Endothelial cell of hepatic sinusoid (primary cell): ENCODE results near the gene SPSB2.

ENCODE experiments used
- in situ Hi-C: cut with HindIII; loops from 2 replicates; pipeline ENCODE4 v1.10.0; 2017; ENCODE audit warnings: low sequenced_read_pairs

Gene SPSB2

DNA sequence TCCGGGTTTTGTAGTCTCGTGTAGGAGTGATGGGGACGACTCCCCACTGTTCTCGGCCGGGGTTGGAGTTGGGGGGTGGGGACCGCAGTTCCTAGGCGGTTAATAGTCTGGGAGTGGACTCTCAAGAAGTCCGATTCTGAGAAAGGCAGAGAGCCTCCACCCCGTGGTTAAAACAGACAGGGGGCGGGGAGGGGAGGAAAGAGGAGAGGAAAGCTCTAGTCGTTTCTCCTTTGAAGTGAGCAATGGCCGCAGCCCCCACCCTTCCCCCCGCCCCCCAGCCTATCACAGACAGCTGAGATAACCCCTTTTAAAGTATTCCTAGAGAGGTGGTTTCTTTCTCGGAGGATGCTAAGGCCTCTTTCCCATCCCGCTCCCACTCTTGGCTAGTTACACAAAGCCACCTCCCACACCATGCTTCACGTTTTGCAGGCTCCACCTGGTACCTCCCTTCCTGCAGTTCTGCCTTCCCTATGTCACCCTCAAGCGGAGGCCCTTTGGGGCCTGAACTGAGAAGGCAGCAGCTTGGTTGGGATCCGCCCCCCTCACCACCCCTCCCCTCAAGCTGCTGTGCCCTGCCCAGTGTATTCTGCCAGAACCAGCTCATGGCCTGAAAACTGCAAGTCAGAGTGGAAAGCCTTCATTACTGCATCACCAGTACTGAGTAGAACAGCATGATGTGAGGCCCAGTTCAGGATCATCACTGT is 20.3 kb downstream of the SPSB2 start:
- in situ Hi-C loops: no loop called here

DNA sequence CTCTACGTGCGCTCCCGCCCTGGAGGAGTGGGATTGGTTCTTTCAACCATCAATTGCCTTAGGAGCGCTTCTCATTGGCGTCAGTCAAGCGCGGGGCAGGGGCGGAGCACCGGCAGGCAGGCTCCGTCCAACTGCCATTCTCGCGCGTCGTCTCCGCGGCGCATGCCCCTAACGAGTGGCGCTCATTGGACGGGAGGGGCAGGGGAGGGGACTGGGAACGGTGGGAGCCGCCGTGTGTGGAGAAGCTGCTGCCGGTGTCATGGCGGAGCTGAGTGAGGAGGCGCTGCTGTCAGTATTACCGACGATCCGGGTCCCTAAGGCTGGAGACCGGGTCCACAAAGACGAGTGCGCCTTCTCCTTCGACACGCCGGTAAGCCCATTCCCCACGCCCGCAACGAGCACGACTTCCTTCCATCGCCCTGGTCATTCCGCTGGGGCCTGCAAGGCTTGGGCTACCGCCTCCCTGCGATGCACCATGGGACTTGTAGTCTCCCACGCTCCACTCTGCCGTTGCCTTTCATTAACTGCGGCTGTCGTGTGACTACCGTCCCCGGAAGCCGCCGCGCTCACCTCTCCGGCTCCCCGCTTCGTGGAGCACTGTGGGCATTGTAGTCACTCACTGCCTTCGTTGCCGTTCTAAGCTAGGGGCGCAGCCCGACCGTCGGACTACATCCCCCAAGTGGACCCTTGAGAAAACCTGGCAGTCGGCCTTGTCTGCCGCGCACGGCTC is 21.0 kb downstream of the SPSB2 start, which contains the start of gene USP5:
USP5 (plus strand) TSS at position 230 of the 730 bp plus-strand sequence; CDS start at position 260, 30 bp downstream.
- in situ Hi-C loops: no loop called here

DNA sequence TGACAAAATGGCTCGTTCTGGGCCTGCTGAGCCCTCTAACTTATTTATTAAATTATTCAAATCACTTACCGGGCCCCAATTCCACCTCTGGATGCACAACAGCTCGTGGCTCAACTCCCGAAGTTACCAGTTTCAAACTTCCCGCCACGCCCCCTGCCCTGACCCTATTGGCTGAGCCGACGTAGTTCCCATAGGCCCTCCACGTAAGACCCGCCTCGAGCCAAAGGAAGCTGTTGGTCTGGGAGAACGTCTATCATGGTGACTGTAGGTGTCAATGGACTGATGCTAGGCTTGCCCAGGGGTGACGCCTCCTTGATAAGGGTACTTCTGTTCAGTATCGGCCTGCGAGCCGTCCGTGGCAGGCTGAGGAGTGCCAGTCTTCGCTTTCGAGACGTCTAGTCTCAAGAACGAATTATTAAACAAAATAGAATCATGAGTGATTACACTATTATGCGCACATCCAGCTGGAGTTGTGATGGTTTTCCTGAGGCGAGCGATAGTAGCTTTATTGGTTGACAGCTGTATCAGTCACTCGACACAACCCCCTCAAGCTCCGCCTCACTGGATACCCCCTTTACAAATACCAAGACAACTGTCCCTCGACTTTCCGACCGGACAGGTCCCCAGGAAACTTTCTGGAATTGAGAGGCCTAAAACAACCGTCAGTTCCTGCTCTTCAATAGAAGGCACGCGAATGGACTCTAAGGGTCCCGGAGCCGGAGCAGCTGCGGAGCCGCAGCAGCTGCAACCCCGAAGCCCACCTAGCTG is 21.8 kb downstream of the SPSB2 start, which contains the start of gene CDCA3:
CDCA3 (minus strand) TSS at position 134 of the 768 bp plus-strand sequence. CDS start 334 bp downstream, outside the sequence.
- in situ Hi-C loops: no loop called here

DNA sequence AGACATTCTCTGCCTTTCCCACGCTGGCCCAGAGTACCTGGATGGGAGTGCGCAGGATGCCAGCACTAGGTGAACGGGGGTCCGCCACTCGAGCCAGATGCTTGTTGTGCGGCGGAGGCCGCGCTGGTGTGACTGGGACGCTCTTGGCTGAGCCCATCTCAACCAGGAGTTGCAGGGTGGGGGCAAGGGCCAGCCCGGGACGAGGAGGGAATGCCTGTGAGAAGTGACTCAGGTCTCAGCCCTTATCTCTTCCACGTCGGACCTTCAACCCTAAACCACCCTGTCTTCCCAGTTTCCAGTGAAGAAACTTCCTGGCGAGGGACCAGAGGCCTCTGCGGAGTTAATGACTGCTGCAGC is 22.3 kb downstream of the SPSB2 start:
- in situ Hi-C loops: no loop called here

DNA sequence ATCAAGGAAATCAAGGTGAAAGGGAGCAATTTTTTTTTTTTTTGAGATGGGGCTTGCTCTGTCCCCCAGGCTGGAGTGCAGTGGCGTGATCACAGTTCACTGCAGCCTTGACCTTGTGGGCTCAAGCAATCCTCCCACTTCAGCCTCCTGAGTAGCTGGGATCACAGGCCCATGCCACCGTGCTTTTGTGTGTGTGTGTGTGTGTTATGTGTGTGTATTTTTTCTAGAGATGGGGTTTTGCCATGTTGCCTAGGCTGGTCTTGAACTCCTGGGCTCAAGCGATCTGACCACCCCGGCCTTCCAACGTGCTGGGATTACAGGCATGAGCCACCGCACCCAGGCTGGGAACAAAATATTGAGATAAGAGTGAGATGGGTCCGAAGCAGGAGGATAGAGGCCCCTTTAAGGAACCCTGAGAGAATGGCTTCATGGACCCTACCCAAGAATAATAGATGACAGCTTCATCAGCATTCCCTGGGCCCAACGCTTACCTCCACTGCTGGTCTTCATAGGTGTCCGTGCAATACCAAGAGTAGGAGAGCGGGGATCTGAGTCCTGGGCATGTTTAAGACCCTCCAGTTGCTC is 23.0 kb downstream of the SPSB2 start:
- in situ Hi-C loops: no loop called here

DNA sequence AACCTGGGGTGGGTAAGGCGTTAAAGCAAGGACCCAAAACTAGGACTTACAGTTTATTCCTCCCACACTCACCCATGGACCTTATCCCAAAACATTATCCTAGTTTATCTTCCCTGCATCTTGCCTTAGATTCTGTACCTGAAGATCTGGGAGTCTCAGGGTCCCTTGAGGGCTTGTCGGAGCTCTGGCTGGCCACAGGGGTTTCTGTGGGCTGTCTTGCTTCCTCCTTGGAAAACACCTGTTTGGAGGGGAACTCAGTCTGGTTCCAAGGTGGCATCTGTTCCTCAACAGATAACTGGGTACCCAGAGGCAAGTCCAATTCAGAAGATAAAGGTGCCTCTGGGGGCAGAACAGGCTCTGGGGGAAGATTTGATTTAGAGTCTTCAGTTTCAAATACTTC is 23.7 kb downstream of the SPSB2 start:
- in situ Hi-C loops: no loop called here

DNA sequence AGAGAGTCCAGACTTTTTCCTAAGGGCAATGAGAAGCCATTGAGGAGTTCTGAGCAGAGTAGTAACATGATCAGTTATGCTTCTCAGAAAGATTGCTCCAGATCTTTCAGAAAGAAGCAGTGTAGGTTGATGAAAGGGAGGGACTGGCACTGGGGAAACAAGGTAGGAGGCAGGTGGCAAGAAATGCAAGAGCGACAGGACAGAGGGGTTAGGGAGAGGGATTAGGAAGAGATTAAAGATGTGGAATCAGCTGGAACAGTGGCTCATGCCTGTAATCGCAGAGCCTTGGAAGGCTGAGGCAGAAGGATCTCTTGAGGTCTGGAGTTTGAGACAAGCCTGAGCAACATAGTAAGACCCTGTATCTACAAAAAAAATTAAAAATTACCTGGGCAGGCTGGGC is 25.4 kb downstream of the SPSB2 start:
- in situ Hi-C loops: no loop called here

DNA sequence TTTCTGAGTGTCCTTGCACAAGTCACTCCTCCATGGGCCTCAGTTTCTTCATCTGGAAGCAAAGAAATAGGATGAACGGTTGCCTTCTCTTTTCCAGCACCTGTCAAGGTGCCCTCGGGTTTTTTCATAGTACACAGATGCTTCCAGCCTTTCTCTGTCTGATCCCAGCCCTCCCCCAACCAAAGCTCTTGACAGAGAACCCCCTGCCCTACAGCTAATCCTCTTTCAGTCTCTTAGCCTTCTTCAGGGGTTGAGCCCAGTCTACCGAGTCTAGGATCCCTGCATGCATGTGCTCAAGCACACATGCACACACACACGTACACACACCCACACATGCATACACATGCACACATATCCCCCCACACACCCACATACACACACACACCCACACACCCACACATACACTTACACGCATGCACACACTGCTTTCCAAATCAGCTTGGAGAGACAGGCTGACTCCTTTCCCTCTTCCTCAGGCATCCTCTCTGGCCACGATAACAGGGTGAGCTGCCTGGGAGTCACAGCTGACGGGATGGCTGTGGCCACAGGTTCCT is 26.7 kb downstream of the SPSB2 start:
- in situ Hi-C loops: no loop called here

DNA sequence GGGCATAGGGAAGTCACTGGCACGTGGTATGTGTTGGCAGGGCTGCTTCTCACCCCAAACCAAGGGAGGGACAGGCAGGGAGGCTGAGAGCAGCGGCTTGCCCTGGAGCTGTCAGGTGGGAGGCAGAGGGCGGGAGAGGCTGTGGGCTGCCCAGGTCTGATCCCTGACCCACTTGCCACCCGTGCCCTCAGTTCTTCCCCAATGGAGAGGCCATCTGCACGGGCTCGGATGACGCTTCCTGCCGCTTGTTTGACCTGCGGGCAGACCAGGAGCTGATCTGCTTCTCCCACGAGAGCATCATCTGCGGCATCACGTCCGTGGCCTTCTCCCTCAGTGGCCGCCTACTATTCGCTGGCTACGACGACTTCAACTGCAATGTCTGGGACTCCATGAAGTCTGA is 27.7 kb downstream of the SPSB2 start:
- in situ Hi-C loops: no loop called here

DNA sequence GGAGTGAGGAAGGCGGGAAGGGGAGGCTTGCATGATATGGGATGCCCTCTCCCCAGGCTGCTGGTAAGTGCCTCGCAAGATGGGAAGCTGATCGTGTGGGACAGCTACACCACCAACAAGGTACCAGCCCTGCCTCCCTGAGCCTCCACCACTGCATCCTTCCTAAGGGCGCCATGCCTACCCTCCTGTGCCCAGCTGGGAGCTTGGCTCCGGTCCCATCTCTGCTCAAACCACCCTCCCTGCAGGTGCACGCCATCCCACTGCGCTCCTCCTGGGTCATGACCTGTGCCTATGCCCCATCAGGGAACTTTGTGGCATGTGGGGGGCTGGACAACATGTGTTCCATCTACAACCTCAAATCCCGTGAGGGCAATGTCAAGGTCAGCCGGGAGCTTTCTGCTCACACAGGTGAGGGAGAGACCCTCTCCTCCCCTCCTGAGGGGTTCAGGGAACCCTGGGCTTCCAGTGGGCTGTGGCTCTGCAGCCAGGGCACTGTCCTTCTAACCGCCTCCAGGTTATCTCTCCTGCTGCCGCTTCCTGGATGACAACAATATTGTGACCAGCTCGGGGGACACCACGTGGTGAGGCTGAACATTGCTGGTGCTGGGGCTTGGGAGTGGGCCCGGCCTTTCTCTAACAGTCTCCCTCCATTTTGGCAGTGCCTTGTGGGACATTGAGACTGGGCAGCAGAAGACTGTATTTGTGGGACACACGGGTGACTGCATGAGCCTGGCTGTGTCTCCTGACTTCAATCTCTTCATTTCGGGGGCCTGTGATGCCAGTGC is 29.8 kb downstream of the SPSB2 start:
- in situ Hi-C loops: no loop called here

DNA sequence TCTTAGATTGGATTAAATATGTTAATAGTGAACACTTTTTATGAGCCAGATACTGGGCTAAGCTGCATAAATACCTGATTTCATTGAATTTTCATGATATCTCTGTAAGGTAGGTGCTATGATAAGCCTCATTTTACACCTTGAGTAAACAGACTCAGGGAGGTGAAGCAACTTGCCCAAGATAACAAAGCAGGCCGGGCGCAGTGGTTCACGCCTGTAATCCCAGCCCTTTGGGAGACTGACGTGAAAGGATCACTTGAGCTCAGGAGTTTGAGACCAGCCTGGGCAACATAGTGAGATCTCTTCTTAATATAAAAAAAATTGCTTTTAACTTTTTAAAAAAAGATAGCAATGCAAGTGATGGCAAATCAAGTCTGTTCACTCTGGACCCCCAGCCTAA is 31.0 kb downstream of the SPSB2 start:
- in situ Hi-C loops: no loop called here

DNA sequence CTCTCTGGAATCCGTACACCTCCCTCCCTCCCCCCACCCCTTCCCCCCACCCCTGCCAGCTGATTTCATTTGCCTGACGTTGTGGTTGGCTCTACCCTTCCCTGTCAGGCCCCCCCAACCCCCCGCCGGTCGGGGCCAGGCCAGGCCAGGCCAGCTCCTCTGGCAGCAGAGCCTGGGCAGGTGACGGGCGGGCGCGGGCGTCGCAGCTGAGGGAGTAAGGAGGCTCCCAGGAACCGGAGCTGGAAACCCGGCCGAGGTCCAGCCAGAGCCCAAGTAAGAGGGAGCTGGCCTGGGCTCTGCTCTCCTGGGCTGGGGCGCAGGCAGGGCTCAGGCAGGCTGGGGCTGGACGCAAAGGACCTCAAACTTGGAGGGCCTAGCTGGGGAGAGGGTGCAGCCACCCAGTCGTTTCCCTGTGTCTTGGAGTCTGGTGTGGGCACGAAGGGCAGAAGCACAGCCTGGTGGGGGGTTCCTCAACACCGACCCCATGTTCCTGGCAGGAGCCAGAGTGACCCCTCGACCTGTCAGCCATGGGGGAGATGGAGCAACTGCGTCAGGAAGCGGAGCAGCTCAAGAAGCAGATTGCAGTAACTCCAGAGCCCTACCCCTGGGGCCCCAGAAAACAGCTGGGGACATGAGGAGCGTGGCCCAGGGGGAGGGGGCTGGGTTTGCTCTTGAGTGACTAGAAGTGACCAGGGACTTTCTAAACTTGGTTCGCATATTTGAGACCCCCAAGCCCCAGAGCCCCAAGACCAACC is 32.2 kb downstream of the SPSB2 start, which contains the start of gene GNB3:
GNB3 (plus strand) TSS at position 165 of the 755 bp plus-strand sequence; CDS start at position 528, 363 bp downstream.
- in situ Hi-C loops: no loop called here

DNA sequence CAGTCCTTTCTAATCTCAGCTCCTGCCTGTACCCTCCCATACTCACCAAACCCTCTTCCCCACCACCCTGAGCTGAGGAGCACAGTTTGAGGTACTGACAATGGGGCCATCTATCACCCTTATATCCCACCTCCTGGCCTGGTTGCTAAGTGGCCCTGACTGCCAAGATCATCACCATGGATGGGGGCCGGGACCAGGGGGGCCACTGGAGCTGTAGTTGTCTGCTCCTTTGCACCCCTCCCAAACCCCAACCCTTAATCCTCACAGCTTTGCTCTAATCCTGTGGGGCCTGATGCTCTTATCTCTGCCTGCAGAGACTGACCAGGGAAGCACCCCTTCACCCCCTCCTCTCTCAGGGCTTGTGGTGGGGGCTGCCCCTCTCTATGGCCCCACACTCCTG is 32.8 kb downstream of the SPSB2 start:
- in situ Hi-C loops: no loop called here

DNA sequence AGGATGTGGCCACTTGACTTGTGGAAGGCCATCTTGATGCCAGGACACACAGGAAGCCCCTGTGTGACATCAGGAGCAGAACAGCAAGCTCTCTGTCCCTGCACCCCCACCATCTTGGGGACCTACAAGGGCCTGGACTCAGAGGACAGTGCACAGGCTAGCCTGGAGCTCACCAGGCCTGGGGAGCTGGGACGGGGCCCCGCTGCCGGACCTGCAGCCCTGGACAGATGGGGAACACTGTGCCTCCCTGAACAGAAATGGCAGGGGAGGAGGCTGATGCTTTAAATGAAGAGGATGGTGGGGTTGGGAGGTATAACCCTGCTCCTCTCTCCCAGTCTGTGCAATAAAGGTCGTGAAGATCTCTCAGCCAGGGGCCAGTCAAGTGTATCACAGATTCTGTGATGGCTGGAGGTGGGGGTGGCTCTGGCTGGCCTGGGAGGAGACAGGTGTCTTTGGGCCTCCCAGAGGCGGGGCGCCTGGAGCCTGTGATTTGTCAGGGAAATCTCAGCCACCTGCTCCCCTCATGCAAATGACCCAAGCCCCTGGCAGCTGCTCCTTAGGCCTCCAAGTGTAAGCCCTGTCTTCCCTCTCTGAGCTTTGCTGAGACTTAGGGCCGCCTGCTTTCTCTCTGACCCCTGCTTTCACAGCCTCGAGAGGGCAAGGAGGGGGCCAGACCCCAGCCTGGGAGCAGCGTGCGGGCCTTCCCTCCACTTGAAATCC is 33.5 kb downstream of the SPSB2 start:
- in situ Hi-C loops: no loop called here

DNA sequence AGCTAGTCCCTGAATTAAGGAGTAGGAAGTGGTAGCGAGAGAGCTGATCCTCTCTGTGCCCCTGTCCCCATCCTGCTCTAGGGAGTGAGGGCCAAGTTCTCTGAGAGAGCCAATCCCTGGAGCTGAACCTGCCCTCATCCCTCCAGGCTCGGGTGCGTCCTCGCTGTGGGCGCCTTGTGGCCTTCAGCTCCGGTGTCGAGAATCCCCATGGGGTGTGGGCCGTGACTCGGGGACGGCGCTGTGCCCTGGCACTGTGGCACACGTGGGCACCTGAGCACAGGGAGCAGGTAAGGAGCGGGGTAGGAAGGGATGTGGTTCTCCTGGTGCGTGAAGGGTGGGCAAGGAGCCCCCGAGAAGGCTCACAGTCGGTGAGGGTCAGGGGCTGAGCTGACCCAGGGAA is 34.2 kb downstream of the SPSB2 start:
- in situ Hi-C loops: no loop called here

DNA sequence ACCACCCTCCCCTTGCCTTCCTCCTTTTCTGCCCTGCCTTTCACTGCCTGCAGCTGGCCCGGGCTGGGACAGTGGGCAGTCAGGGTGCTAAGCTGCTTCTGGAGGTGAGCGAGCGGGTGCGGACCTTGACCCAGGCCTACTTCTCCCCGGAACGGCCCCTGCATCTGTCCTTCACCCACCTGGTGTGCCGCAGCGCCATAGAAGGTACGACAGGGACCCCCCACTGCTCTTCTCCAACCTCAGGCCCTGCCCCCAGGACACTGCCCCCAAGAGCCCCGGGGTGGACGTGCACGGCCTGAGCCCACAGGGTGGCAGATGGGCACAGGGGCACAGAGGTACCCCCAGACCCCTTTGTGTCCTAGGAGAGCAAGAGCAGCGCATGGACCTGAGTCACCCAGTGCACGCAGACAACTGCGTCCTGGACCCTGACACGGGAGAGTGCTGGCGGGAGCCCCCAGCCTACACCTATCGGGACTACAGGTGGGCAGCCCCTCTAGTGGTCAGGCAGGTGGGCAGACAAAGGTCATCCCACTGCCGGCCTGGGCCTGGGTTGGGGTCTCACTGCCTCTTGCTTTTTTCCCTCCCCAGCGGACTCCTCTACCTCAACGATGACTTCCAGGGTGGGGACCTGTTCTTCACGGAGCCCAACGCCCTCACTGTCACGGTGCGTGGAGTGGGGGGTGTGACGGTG is 35.6 kb downstream of the SPSB2 start:
- in situ Hi-C loops: no loop called here

DNA sequence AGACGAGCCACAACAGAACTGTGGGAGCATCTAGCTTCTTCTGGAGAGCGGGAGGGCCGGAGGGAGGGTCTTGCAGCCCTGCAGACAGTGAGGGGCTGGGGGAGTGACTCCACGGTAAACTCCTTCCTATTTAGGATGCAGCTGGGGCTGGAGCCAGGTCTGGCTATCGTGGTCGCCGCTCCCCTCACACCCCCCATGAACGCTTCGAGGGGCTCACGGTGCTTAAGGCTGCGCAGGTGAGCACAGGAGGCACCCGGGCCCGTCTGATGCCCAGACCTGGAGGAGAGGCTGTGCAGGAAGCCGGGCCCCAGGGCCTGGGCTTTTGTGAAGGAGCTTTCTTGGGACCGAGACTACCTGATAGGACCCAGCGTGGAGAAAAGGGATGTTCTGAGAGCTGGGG is 36.3 kb downstream of the SPSB2 start:
- in situ Hi-C loops: no loop called here

DNA sequence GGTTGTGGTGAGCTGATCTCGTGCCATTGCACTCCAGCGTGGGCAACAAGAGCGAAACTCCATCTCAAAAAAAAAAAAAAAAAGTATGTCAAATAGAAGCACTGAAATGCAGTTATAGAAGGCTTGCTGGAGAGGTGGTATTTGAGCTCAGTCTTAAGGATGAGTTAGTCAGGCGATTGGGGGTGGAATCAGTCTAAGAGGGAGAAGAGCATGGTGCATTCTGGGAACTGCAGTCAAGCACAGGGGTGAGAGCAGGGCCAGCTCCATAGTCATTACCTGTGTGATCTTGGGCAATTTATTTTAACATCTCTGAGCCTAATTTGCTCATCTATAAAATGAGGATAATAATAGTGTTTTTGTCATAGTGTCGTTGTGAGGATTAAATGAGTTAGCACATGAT is 38.2 kb downstream of the SPSB2 start:
- in situ Hi-C loops: no loop called here
